GM12873 (cell line): ENCODE results near the gene ARHGAP15.

Source experiments
- TF ChIP-seq, protein P1 (sequence below): IDR thresholded peaks from 2 replicates; pipeline ENCODE4 v1.5.1; 2012; ENCODE audit warnings: low read depth, mild to moderate bottlenecking, moderate library complexity, low read length, control low read depth; ENCODE audit not compliant: insufficient read depth; ENCODE audit errors: missing control alignments

The ARHGAP15 gene

DNA sequence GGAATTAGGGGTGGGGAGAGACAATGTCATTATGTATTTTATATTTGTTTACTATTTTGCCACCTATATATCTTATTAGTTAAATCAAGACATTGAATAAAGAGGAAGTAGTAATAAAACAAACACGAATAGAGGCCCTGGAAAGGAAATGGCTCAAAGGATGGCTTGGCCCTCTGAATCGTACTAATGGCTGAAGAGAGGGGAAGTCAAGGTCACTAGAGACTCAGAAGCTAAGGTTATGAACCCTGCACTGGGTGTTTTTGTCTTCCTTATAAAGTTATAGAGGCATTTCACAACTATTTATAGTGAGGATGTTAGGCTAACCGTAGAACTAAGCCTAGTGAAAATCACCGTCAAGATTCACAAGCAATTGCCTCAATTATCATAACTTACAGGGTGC, 685.9 kb downstream of the ARHGAP15 start:
- TF ChIP-seq, protein P1, sequence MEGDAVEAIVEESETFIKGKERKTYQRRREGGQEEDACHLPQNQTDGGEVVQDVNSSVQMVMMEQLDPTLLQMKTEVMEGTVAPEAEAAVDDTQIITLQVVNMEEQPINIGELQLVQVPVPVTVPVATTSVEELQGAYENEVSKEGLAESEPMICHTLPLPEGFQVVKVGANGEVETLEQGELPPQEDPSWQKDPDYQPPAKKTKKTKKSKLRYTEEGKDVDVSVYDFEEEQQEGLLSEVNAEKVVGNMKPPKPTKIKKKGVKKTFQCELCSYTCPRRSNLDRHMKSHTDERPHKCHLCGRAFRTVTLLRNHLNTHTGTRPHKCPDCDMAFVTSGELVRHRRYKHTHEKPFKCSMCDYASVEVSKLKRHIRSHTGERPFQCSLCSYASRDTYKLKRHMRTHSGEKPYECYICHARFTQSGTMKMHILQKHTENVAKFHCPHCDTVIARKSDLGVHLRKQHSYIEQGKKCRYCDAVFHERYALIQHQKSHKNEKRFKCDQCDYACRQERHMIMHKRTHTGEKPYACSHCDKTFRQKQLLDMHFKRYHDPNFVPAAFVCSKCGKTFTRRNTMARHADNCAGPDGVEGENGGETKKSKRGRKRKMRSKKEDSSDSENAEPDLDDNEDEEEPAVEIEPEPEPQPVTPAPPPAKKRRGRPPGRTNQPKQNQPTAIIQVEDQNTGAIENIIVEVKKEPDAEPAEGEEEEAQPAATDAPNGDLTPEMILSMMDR = no peak

GRCh38 chr2:143816916-143817315, 687.7 kb downstream of the ARHGAP15 start:
- TF ChIP-seq, protein P1 = no peak
